ENCODE data around the gene STAT5B. TPM values are rescaled to one million over a fixed set of nuclear protein-coding genes. Genes with fewer than 3 reads are reported as not detected.

Gene STAT5B
- total RNA-seq, 1 donor from 2014 or later: 52.3 TPM

- Mint-ChIP-seq H3K4me1 (peaks cover under 1% of the 10 kb centered on the region), H3K27ac (no peak overlapping the region), H3K4me3 (no peak overlapping the region), H3K27me3 (ENCODE audit: low read depth) (no peaks in the 10 kb centered on the region), H3K36me3 (peaks cover 32% of the 10 kb centered on the region), H3K9me3 (no peaks in the 10 kb centered on the region)
- no peak for DNase-seq (ENCODE audit: low spot score in 2 of 2, unreplicated experiment in 2 of 2)
- no peak for TF ChIP-seq CTCF (IDR thresholded peaks at IDR 0.05; ENCODE audit: unreplicated experiment)
Measured at GRCh38 chr17:42199416-42200011, 76.7 kb downstream of the STAT5B start.

- TF ChIP-seq CTCF (IDR thresholded peaks at IDR 0.05; ENCODE audit: unreplicated experiment): no peak
- Mint-ChIP-seq H3K4me3 (no peak overlapping the region), H3K9me3 (no peaks in the 10 kb centered on the region), H3K4me1 (peaks cover 5% of the 10 kb centered on the region), H3K27me3 (ENCODE audit: low read depth) (no peaks in the 10 kb centered on the region), H3K36me3 (peaks cover 27% of the 10 kb centered on the region), H3K27ac (no peak overlapping the region)
- DNase-seq (ENCODE audit: low spot score in 2 of 2, unreplicated experiment in 2 of 2): no peak
Measured at GRCh38 chr17:42198897-42199296, 77.3 kb downstream of the STAT5B start.

- peaks cover 10% of the 10 kb centered on the region for H3K4me1 Mint-ChIP-seq
- H3K9me3 Mint-ChIP-seq: no peaks in the 10 kb centered on the region
- H3K27ac Mint-ChIP-seq: no peak overlapping the region
- TF ChIP-seq CTCF (IDR thresholded peaks at IDR 0.05; ENCODE audit: unreplicated experiment): no peak
- no peak for DNase-seq (ENCODE audit: low spot score in 2 of 2, unreplicated experiment in 2 of 2)
- H3K4me3 Mint-ChIP-seq: no peak overlapping the region
- H3K27me3 Mint-ChIP-seq (ENCODE audit: low read depth): no peaks in the 10 kb centered on the region
- peaks cover 18% of the 10 kb centered on the region for H3K36me3 Mint-ChIP-seq
Measured at GRCh38 chr17:42197564-42198156, 78.5 kb downstream of the STAT5B start.

GRCh38 chr17:42193969-42194899 lies 82.0 kb downstream of the STAT5B start, which contains the start of gene GHDC:
TSS of gene GHDC (minus strand) at chr17:42194494. CDS start at chr17:42193581, 913 bp downstream.
- peaks cover 10% of the 10 kb centered on the region for H3K4me1 Mint-ChIP-seq
- no peaks in the 10 kb centered on the region for H3K36me3 Mint-ChIP-seq
- no peaks in the 10 kb centered on the region for H3K9me3 Mint-ChIP-seq
- H3K27me3 Mint-ChIP-seq (ENCODE audit: low read depth): no peaks in the 10 kb centered on the region
- DNase-seq (ENCODE audit: low spot score in 2 of 2, unreplicated experiment in 2 of 2): no peak
- no peak for TF ChIP-seq CTCF (IDR thresholded peaks at IDR 0.05; ENCODE audit: unreplicated experiment)
- peak within 1 kb of the TSS; percentile 80 for H3K4me3 Mint-ChIP-seq
- no peak within 1 kb of the TSS for H3K27ac Mint-ChIP-seq

GRCh38 chr17:42193216-42193968 lies 82.8 kb downstream of the STAT5B start:
- Mint-ChIP-seq H3K36me3 (no peaks in the 10 kb centered on the region), H3K27ac (no peak overlapping the region), H3K9me3 (no peaks in the 10 kb centered on the region), H3K4me1 (peaks cover 10% of the 10 kb centered on the region), H3K27me3 (ENCODE audit: low read depth) (no peaks in the 10 kb centered on the region), H3K4me3 (peak overlapping the region; percentile 80)
- no peak for DNase-seq (ENCODE audit: low spot score in 2 of 2, unreplicated experiment in 2 of 2)
- TF ChIP-seq CTCF (IDR thresholded peaks at IDR 0.05; ENCODE audit: unreplicated experiment): no peak
